ENCODE results near the gene EIF5AL1. TPM values are rescaled to one million over a fixed set of nuclear protein-coding genes. Genes with fewer than 3 reads are reported as not detected.
A peak's percentile ranks its signal among the peaks of the same experiment; 100 is the strongest.
"Not testable (repeated sequence)": the region's sequence is repeated elsewhere in the genome, so short reads cannot be mapped to it uniquely, and the experiment has no call there.

EIF5AL1 gene
- total and polyA plus RNA-seq, 2 of the 8 experiments (the other 6 are each of a cell fraction or from before 2014, with no cell fraction given): 1.7 to 2.2 TPM

GRCh38 chr10:79523157-79523853 is 11.0 kb downstream of the EIF5AL1 start:
- FAIRE-seq; CTCF ChIA-PET (ENCODE audit: partially characterized antibody); H3K14ac ChIP-seq (ENCODE audit: insufficient read length): not testable (repeated sequence)

More at GRCh38 chr10:79523157-79523853, 11.0 kb downstream of the EIF5AL1 start:
- H3K23ac ChIP-seq (ENCODE audit: insufficient read length); H2BK20ac ChIP-seq (ENCODE audit: low read length); H3K56ac ChIP-seq (replicated peaks; ENCODE audit: insufficient read length, low read depth, low read length); H4K20me1 ChIP-seq (replicated peaks in 1 of 2; ENCODE audit: control insufficient read depth in 1 of 2, insufficient read depth in 2 of 2, low read length in 2 of 2); H2AK5ac ChIP-seq (ENCODE audit: low read depth, low read length); POLR2A ChIA-PET (ENCODE audit: partially characterized antibody); H3K27ac ChIP-seq (ENCODE audit: low read depth, low read length); H4K8ac ChIP-seq (ENCODE audit: extremely low read depth, insufficient read depth, low read length); H3K23me2 ChIP-seq (ENCODE audit: low read depth, low read length); H2BK5ac ChIP-seq (ENCODE audit: low read depth, low read length); H4K91ac ChIP-seq (replicated peaks; ENCODE audit: insufficient read length, low read length); H4K5ac ChIP-seq (ENCODE audit: insufficient read length, low read depth, low read length); H3K79me1 ChIP-seq (ENCODE audit: low read depth, low read length); DNase-seq (ENCODE audit: low read depth in 1 of 2, low spot score in 2 of 2); H3K36me3 ChIP-seq (ENCODE audit: control insufficient read depth in 2 of 4, insufficient read depth in 4 of 4, low read length in 3 of 4); H3K4me2 ChIP-seq (ENCODE audit: insufficient read depth in 1 of 2, low read depth in 2 of 2, low read length in 2 of 2); H2AFZ ChIP-seq (ENCODE audit: low read length); H2BK120ac ChIP-seq (replicated peaks; ENCODE audit: low read depth, low read length); H3K4ac ChIP-seq (replicated peaks; ENCODE audit: insufficient read length, low read depth, low read length); H2BK15ac ChIP-seq (ENCODE audit: low read length); H3K9me3 ChIP-seq (ENCODE audit: insufficient read depth in 2 of 2, low read depth in 1 of 2, low read length in 1 of 2); H3K18ac ChIP-seq (ENCODE audit: extremely low read depth, low read length); H3K27me3 ChIP-seq (replicated peaks in 1 of 4; ENCODE audit: control insufficient read depth in 3 of 4, extremely low read depth in 1 of 4, insufficient read depth in 3 of 4, low read length in 3 of 4); H3K79me2 ChIP-seq (ENCODE audit: control insufficient read depth in 1 of 2, insufficient read depth in 2 of 2, low read length in 2 of 2); H3K4me1 ChIP-seq (replicated peaks in 1 of 4; ENCODE audit: control insufficient read depth in 3 of 4, insufficient read depth in 4 of 4, low read length in 3 of 4); H2BK12ac ChIP-seq (ENCODE audit: low read depth, low read length); H3K9ac ChIP-seq (replicated peaks in 1 of 4; ENCODE audit: extremely low read depth in 1 of 4, low read depth in 3 of 4, low read length in 3 of 4); H3K4me3 ChIP-seq (ENCODE audit: extremely low read depth in 1 of 4, insufficient read depth in 2 of 4, low read depth in 3 of 4, low read length in 4 of 4): not testable (repeated sequence)
- WGBS, 2 experiments (ENCODE audit: extremely low coverage in 1 of 2, insufficient coverage in 1 of 2, insufficient read length in 1 of 2, insufficient replicate concordance in 2 of 2, low coverage in 1 of 2, low lambda C conversion rate in 2 of 2, missing lambda C conversion rate in 1 of 2): 85% methylated on average over 3 of the region's 13 CpGs; no CpG with 5 or more reads in 1 of the 2 experiments
- TF ChIP-seq, protein P1, sequence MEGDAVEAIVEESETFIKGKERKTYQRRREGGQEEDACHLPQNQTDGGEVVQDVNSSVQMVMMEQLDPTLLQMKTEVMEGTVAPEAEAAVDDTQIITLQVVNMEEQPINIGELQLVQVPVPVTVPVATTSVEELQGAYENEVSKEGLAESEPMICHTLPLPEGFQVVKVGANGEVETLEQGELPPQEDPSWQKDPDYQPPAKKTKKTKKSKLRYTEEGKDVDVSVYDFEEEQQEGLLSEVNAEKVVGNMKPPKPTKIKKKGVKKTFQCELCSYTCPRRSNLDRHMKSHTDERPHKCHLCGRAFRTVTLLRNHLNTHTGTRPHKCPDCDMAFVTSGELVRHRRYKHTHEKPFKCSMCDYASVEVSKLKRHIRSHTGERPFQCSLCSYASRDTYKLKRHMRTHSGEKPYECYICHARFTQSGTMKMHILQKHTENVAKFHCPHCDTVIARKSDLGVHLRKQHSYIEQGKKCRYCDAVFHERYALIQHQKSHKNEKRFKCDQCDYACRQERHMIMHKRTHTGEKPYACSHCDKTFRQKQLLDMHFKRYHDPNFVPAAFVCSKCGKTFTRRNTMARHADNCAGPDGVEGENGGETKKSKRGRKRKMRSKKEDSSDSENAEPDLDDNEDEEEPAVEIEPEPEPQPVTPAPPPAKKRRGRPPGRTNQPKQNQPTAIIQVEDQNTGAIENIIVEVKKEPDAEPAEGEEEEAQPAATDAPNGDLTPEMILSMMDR (IDR thresholded peaks at IDR 0.05; ENCODE audit: control extremely low read depth in 1 of 3, insufficient read depth in 1 of 3, low read depth in 1 of 3, low read length in 3 of 3): peak in 1 of 3 experiments; percentile 36; a peak in 1 of 4 replicates
